ENCODE data around the gene ZNF20. TPM values are rescaled to one million over a fixed set of nuclear protein-coding genes. Genes with fewer than 3 reads are reported as not detected.
A peak's percentile ranks its signal among the peaks of the same experiment; 100 is the strongest.

Gene ZNF20
- total and polyA plus RNA-seq, 10 of the 15 experiments (the other 5 are each of a cell fraction or from before 2014, with no cell fraction given) = 2.0 to 5.1 (median 2.6) TPM

GRCh38 chr19:12092956-12093355 lies 47.2 kb downstream of the ZNF20 start:
- Histone ChIP-seq H4K20me1 (ENCODE audit: control insufficient read depth, insufficient read depth) (no peaks in the 10 kb centered on the region), H3K9me3 (replicated peaks; ENCODE audit: control insufficient read depth, insufficient read depth, low read length) (peaks cover 3% of the 10 kb centered on the region; the same call in 2 of the 3 replicates), H3K27me3 (replicated peaks in 1 of 2; ENCODE audit: control insufficient read depth in 2 of 2, insufficient read depth in 2 of 2, low read length in 1 of 2) (no peaks in the 10 kb centered on the region), H3K9ac (ENCODE audit: control insufficient read depth, insufficient read depth, low read length) (no peak overlapping the region), H3K36me3 (ENCODE audit: control insufficient read depth in 2 of 2, insufficient read depth in 2 of 2, low read length in 1 of 2) (no peaks in the 10 kb centered on the region), H3K4me1 (ENCODE audit: control insufficient read depth, insufficient read depth, low read length) (no peaks in the 10 kb centered on the region), H3K79me2 (ENCODE audit: control insufficient read depth, insufficient read depth, low read length) (no peaks in the 10 kb centered on the region), H3K4me2 (ENCODE audit: control insufficient read depth, insufficient read depth) (peak overlapping the region; percentile 59), H2AFZ (ENCODE audit: control insufficient read depth, low read depth, low read length) (no peak overlapping the region), H3K4me3 (peak overlapping the region; percentile 52; the same call in 1 of the 2 replicates), H3K27ac (ENCODE audit: control insufficient read depth, insufficient read depth) (no peak overlapping the region)
- FAIRE-seq (no peak), DNase-seq (ENCODE audit: low read depth, low spot score) (no peak), ATAC-seq (no peak)
- POLR2A ChIA-PET = no interaction called here
- CTCF ChIA-PET = interaction anchor here (2.4 to 4.1 kb wide), 3 partner anchors 44 to 169 kb away, joined by 22 to 33 read pairs (median 26); partner anchors contain the start of genes ZNF20 and ZNF700
- intact Hi-C loops (cut with micrococcal nuclease; ENCODE audit: unreplicated experiment) = no loop called here
- RAD21 ChIA-PET (ENCODE audit: unreplicated experiment) = no interaction called here
- in situ Hi-C loops (cut with MboI) = no loop called here
- TF ChIP-seq ZNF622 (IDR thresholded peaks at IDR 0.05) (no peak), CBFB (IDR thresholded peaks at IDR 0.05; ENCODE audit: low read depth) (no peak), BHLHE40 (IDR thresholded peaks at IDR 0.05; ENCODE audit: borderline replicate concordance in 1 of 2, low read depth in 2 of 2, low read length in 1 of 2) (no peak), SUPT20H (IDR thresholded peaks at IDR 0.05; ENCODE audit: borderline replicate concordance, control insufficient read depth, low read depth, low read length) (no peak), RAD21 (IDR thresholded peaks at IDR 0.05; ENCODE audit: insufficient read depth, low read depth, low read length) (no peak), CHD4 (IDR thresholded peaks at IDR 0.05) (no peak), IKZF2 (IDR thresholded peaks at IDR 0.05) (no peak), SMAD1 (IDR thresholded peaks at IDR 0.05; ENCODE audit: low read depth, partially characterized antibody) (no peak), SREBF1 (IDR thresholded peaks at IDR 0.05; ENCODE audit: low read length) (no peak)
- no TSS peak for BruUV-seq (replicated peaks)
- SMC1A ChIA-PET (ENCODE audit: uncharacterized antibody, unreplicated experiment) = no interaction called here
- WGBS (ENCODE audit: insufficient coverage, insufficient replicate concordance, low lambda C conversion rate, missing lambda C conversion rate) = 38% methylated on average over 5 of the region's 10 CpGs

Data from GM12878 (cell line).